Right ventricle myocardium superior (tissue), 1 donor: ENCODE results near the gene TUBB4A. TPM values are rescaled to one million over a fixed set of nuclear protein-coding genes. Genes with fewer than 3 reads are reported as not detected.

ENCODE experiments used
- ATAC-seq: fragments of 200-7000 bp; cut with Tn5 transposase; one replicate; pipeline ENCODE4 v1.9.1; 2020; ENCODE audit warnings: mild to moderate bottlenecking; ENCODE audit not compliant: poor library complexity
- DNase-seq: peaks from one replicate; pipeline ENCODE4 v3.0.0-alpha.2; 2020
- intact Hi-C: fragments of 100-400 bp; cut with DNase I; formaldehyde crosslinking; loops from one replicate; pipeline ENCODE4 v1.11.2; 2022
- total RNA-seq: library from RNA; stranded (reverse); fragmentation: NEBNext Ultra II Directional; extraction: Animal tissue kit (Norgen Biotek cat#: 25700); gene quantifications from one replicate; pipeline ENCODE4 v1.2.1, GENCODE V29; 2021
- donor health status: DM: no; HTN: yes; CAD: no; lungs with severe emphysema.

TUBB4A gene
- total RNA-seq, 1 donor from 2014 or later = 10.8 TPM

DNA sequence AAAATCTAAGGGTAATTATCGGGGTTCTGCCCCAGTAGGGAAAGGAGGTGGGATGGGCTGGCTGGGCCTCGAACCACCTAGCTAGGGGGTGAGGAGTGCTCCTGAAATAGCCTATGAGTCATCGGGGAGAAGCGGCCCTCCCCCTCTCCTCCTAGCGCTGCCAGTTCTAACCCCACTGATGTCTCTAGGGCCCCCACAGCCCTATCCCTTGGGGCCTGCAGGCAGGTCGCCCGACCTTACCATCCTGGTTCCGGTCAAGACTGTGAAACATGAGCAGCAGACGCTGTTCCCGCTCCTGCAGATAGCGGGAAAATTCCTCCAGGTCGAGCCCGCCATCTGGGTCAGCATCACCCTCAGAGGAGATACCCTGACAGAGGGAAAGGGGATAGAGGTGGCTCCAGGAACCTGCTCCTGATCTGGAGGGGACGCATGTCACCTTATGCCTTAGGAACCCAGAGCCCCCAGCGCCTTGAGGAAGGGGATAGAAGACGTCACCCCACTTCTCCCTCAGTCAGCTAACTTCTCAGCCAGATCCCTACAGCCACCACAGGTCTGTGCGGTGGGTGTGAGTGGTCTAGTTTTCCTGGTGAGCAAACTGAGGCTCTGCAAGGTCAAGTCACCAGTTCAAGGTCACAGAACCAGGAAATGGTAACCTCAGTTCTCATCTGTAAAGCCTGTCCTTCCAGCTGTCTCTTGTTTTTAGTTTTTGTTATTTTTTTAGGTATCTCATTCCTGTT is 44.0 kb downstream of the TUBB4A start:
- ATAC-seq (no peak), DNase-seq (no peak)
- intact Hi-C loops = loop anchor here (5.0 kb wide), 1 partner anchor 66 kb away; the partner anchor contains the start of gene GTF2F1

DNA sequence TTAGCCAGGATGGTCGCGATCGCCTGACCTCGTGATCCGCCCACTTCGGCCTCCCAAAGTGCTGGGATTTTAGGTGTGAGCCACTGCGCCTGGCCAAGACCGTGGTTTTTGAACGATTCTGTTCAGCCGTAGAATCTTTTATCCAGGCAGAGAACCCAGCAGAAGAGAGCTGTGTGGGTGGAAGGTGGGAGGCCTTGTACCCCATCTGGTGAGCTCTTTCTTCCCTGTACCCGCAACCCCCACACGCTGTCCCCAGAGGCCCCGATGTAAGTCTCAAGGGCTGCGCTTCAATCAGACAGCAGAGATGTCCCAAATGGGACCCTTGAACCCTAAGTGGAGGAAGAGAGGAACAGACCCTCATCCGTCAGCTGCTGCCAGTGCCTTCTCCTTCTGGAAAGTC is 46.2 kb downstream of the TUBB4A start:
- ATAC-seq = no peak
- no peak for DNase-seq
- intact Hi-C loops = loop anchor here (5.0 kb wide), 1 partner anchor 64 kb away; the partner anchor contains the start of gene GTF2F1

- intact Hi-C loops = no loop called here
- DNase-seq = no peak
- no peak for ATAC-seq
Measured at GRCh38 chr19:6453951-6454565, 48.1 kb downstream of the TUBB4A start.

GRCh38 chr19:6452899-6453298 is 49.2 kb downstream of the TUBB4A start:
- intact Hi-C loops = no loop called here
- ATAC-seq (no peak), DNase-seq (no peak)

GRCh38 chr19:6452223-6452614 is 49.9 kb downstream of the TUBB4A start:
- no peak for DNase-seq
- ATAC-seq = no peak
- intact Hi-C loops = no loop called here

GRCh38 chr19:6451583-6452222 is 50.4 kb downstream of the TUBB4A start:
- ATAC-seq = no peak
- intact Hi-C loops = no loop called here
- DNase-seq = no peak

GRCh38 chr19:6450166-6450565 is 51.9 kb downstream of the TUBB4A start:
- no peak for ATAC-seq
- intact Hi-C loops = no loop called here
- DNase-seq = no peak

DNA sequence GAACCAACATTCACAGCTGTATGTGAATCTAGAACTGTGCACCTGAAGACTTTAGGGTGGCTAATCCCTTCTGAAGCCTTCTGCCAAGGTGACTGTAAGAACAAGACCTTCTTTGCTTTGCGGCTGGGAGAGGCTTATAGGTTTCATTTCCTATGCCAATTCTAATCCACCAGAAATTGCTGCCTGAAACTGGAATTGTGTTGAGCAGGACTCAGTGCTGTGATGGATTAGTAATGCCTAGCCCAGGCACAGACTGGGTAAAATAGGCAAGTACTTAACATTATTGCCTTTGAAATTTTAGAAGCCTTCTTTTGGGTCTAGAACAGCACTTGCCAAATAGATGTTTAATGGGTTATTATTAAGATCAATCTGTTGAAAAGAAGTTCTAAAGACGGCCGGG is 54.1 kb downstream of the TUBB4A start:
- intact Hi-C loops = no loop called here
- no peak for ATAC-seq
- DNase-seq = no peak

GRCh38 chr19:6446452-6446851 is 55.7 kb downstream of the TUBB4A start:
- intact Hi-C loops = no loop called here
- no peak for ATAC-seq
- no peak for DNase-seq

Other genes starting within 250 kb of the TUBB4A start
- 37.2 TPM for gene MLLT1, start 222.3 kb downstream of the TUBB4A start, total RNA-seq
- not detected for gene ACER1, start 168.7 kb downstream of the TUBB4A start, total RNA-seq
- gene CLPP, start 140.8 kb downstream of the TUBB4A start, total RNA-seq = 79.7 TPM
- 134 TPM for gene ALKBH7, start 129.5 kb downstream of the TUBB4A start, total RNA-seq
- 0.75 TPM for gene PSPN, start 126.4 kb downstream of the TUBB4A start, total RNA-seq
- 30.5 TPM for gene GTF2F1, start 109.1 kb downstream of the TUBB4A start, total RNA-seq
- gene KHSRP, start 77.5 kb downstream of the TUBB4A start, total RNA-seq = 80.8 TPM
- not detected for gene SLC25A41, start 68.5 kb downstream of the TUBB4A start, total RNA-seq
- 87.0 TPM for gene SLC25A23, start 42.5 kb downstream of the TUBB4A start, total RNA-seq
- not detected for gene CRB3, start 38.0 kb downstream of the TUBB4A start, total RNA-seq
- gene DENND1C, start 20.5 kb downstream of the TUBB4A start, total RNA-seq = 0.35 TPM
- 0.51 TPM for gene TNFSF9, start 28.7 kb upstream of the TUBB4A start, total RNA-seq
- gene CD70, start 88.8 kb upstream of the TUBB4A start, total RNA-seq = not detected
- gene TNFSF14, start 167.9 kb upstream of the TUBB4A start, total RNA-seq = 0.40 TPM
- 308 TPM for gene C3, start 218.3 kb upstream of the TUBB4A start, total RNA-seq
- gene GPR108, start 235.3 kb upstream of the TUBB4A start, total RNA-seq = 22.2 TPM
- 133 TPM for gene TRIP10, start 237.4 kb upstream of the TUBB4A start, total RNA-seq